NCI-H526 (cell line): ENCODE results near the gene ASF1B.

Source experiments
- DNase-seq, 2 experiments: peaks; one replicate each; lab custom pipeline; 2025; lab: John Stamatoyannopoulos, UW

Gene ASF1B

DNA sequence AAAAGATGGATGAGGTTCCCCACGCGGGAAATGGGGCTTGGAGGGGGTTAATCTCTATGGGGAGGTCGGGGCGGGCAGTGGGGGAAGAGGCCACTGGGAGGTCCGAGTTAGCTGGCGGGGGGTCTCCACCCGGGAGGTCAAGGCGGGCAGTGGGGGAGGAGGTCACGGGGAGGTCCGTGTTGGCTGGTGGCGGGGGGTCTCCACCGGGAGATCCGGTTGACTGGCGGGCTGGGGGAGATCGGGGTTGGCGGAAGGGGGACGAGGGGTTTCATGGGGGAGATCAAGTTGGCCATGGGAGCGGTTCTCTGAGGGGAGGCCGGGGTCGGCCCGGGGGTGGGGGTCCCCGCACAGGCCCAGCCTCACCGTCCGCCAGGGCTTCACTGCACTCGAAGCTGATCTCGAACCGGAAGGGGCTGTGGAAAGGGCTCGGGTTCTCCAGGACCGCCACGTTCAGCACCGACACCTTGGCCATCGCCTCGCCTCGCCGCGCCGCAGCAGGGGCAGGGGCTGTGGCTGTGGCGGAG, 342 bp downstream of the ASF1B start:
- no peak for DNase-seq

GRCh38 chr19:14135355-14135754, 1.0 kb downstream of the ASF1B start:
- no peak for DNase-seq

DNA sequence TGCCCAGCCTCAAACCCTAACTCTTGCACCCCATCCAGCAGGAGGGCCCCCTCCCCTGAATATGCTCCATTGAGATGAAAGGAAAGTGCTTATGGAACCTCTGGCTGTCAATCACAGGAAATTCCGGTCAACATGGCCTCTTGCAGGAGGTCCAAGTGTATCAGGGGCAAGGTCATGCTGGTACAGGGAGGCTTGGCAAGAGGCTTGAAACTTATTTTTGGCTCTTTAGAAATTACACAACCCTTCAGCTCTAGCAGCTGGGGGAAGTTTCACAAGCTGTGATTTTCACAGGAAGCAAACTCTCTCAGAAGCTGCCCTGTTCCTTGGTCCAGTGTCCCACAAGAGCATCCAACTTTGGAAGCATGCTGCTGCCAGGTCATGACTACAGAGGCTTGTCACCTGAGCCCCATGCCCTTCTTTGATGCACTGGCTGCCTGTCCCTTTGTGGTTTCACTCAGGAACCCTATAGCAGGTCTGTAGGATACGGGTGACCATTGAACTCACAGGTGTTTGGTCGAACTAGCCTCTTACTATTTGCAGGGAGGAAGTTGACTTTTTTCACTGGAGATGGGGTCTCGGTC, 8.4 kb downstream of the ASF1B start:
- no peak for DNase-seq

GRCh38 chr19:14127176-14127575, 9.2 kb downstream of the ASF1B start:
- DNase-seq, result no peak

GRCh38 chr19:14122924-14123323, 13.5 kb downstream of the ASF1B start:
- no peak for DNase-seq

DNA sequence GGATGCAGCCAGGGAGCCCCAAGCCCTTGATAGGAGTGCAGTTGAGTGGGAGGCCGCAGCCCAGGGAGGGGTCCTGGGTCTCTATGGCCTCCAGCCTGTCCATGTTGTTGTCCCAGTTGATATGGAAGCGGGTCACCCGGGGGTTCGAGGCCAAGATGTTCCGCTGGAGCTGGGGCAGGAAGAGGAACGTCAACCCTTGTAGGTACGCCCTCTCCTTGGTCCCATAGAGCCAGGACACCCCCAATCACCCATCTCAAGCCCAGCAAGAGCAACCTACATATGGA, 15.9 kb downstream of the ASF1B start:
- no peak for DNase-seq

DNA sequence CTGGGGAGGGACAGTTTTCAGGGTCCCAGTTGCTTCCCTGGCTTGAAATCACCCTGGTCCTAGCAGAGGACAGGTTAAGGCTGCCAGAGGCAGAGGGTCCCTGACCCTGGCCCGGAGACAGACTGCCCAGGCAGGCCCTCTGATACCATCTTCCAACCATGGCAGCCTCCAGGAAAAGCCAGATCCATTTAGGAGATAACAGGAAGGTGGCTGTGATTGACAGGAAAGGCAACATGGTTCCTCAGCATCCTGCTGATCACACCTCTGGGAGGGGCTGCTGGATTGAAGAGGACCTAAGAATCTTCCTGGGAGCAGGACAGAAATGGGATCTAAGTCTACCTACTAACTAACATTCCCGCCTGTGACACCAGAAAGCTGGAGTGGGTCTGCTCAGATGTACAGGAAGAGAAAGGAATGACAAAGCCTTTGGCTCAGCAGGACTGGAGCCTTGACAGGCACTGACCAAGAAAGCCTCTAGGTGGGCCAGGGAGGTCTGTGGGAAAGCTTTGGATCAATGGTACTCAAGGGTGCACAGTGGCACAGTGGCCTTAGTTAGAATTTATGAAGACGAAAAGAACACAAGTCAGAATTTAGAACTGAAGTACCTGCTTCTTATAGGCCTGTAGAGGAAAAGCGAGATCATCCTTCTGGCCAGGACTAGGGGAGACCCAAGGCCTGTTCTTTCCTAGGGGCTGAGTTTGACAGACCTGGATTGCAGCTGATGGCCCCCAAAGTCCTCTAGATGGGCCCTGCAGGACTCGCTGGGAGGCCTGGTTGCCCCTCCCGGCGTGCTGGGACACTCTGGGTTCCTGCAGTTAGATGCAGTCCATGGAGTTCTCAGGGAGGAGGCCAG, 16.5 kb downstream of the ASF1B start:
- DNase-seq, result no peak

DNA sequence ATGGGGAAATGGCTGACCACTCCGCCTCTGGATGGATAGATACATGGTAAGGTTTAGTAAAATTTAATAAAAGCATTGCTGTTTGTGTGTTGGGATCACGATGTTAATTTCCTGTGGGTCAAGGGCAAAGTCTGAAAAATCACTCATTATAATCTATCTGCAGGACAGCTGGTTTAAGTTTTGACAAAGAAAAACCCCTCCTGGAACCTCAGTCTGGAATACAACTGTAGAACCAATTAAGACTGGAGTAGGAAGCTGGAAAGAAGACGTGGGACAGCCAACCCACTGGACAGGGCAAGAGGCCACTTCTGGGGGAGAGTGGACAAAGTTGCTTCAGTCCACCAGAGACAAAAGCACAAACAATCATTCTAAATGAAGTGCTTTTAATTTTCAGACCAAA, 17.2 kb downstream of the ASF1B start:
- no peak for DNase-seq

DNA sequence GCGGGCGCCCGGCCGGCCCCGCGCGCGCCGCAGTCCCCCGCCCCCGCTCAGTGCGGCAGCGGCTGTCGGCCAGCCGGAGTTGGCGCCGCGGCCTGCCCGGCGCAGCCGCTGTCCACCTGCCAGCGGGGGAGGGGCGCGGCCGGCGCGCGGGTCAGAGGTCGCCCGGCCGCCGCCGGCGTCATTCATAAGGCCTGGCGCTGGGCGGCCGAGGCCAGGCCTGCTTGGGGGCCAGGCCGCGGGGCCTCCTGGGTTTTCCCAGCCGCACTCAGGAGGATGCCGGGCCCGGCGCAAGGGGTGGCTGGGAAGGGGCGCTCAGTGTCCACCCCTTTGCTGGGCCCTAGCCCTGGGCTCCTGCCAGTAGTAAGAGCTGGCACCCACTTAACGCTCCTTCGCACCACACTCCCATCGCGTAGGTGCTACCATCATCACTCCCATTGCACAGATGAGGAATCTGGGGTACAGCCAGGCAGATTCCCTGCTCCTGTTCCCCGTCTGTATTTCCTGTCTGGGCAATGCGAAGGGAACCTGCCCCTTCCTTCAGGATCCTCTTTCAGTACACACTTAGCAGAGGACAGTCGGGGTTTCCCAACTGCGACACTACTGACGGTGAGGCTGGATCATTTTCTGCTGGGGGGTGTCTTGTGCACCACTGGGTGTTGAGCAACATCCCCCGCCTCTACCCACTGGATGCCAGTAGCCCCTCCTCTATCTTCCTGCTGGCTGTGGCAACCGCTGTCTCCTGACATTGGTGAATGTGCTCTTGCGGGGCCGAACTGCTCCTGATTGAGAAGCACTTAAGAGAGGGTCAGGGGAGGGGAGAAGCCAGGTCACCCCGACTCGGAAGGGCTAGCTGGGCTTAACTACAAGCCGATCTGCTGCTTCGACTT, 18.0 kb downstream of the ASF1B start:
- DNase-seq, result peak in 1 of 2 experiments; percentile 65

DNA sequence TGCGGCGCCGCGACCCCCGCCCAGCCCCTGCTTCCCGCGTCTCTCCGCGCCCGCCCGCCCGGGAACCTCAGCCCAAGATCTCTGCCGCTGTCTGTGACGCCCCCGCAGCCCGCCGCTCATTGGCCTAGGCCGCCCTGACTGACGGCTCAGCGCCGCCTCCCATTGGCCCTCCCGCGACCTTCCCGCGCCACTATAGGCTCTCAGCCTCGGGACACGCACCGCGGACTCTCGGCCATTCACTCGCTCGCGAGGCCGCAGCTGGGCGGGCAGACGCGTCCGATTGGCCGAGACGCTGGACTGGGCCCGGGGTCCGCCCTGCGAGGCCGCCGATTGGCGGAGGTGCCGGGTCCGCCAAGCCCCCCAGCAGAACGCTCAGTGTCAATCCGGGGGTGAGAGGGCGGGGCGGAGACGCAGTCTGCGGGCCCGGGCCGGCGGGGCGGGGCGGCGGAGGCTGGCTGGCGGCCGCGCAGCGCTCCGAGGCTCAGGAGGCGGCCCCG, 18.7 kb downstream of the ASF1B start, which contains the start of gene PRKACA:
PRKACA (minus strand) TSS at position 95 of the 497 bp plus-strand sequence. CDS start 215 bp downstream, outside the sequence.
- DNase-seq, result peak; percentile 89 to 97

- no peak for DNase-seq
Observed at GRCh38 chr19:14116918-14117578, 19.3 kb downstream of the ASF1B start.

GRCh38 chr19:14116525-14116917, 19.9 kb downstream of the ASF1B start:
- no peak for DNase-seq

GRCh38 chr19:14115756-14116155, 20.6 kb downstream of the ASF1B start:
- DNase-seq, result no peak

- DNase-seq, result no peak
Observed at GRCh38 chr19:14114854-14115253, 21.5 kb downstream of the ASF1B start.

DNA sequence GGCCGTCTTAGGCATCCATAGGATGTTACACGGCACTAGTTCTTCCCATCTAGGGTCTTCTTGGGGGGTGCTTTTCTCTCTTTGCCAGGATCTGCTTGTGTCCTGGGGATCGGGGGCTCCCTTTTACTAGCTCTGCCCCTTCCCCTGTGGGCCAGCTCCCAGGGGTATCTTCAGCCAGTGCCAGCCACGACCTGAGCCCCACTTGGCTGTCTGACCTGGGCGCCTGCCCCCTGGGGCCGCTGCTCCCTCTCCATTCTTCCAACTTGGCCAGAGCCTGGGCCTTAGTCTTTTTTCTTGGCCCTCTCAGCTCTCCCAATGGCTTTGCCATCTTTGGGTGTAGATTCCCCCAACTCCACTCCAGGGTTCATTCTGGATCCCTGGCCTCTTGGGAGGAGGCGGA, 21.9 kb downstream of the ASF1B start:
- DNase-seq, result no peak

GRCh38 chr19:14113762-14114414, 22.5 kb downstream of the ASF1B start:
- no peak for DNase-seq

GRCh38 chr19:14112809-14113385, 23.5 kb downstream of the ASF1B start:
- no peak for DNase-seq

GRCh38 chr19:14112051-14112808, 24.2 kb downstream of the ASF1B start:
- no peak for DNase-seq

- DNase-seq, result no peak
Observed at GRCh38 chr19:14111486-14111885, 24.9 kb downstream of the ASF1B start.

GRCh38 chr19:14110650-14111049, 25.7 kb downstream of the ASF1B start:
- no peak for DNase-seq
